ENCODE data around the gene GALNT7. TPM values are rescaled to one million over a fixed set of nuclear protein-coding genes. Genes with fewer than 3 reads are reported as not detected.

GALNT7 gene
- total RNA-seq, 1 donor from 2014 or later = 6.1 TPM

DNA sequence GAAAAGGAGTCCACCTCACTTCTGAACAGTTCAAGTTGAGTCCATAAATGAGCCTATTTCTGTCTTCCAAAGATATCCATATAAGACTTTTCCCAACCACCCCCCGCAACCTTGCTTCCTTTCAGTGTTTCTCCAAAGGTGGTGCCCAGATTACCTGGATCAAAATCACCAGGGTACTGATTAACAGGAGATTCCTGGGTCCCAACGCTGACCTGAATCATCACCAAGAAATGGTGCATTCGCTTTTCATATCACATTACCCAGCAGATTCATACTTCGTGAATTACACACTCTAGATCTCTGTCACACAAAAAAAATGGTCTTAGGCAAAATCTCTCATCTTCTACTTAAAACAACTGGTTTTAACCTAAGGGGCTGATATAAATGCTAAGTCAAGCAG, 2.1 kb upstream of the GALNT7 start:
- no peaks in the 10 kb centered on the region for H3K27me3 ChIP-seq (ENCODE audit: low read depth)
- TF ChIP-seq, protein P1, sequence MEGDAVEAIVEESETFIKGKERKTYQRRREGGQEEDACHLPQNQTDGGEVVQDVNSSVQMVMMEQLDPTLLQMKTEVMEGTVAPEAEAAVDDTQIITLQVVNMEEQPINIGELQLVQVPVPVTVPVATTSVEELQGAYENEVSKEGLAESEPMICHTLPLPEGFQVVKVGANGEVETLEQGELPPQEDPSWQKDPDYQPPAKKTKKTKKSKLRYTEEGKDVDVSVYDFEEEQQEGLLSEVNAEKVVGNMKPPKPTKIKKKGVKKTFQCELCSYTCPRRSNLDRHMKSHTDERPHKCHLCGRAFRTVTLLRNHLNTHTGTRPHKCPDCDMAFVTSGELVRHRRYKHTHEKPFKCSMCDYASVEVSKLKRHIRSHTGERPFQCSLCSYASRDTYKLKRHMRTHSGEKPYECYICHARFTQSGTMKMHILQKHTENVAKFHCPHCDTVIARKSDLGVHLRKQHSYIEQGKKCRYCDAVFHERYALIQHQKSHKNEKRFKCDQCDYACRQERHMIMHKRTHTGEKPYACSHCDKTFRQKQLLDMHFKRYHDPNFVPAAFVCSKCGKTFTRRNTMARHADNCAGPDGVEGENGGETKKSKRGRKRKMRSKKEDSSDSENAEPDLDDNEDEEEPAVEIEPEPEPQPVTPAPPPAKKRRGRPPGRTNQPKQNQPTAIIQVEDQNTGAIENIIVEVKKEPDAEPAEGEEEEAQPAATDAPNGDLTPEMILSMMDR (IDR thresholded peaks at IDR 0.05; ENCODE audit: borderline replicate concordance) = no peak
- intact Hi-C loops (cut with micrococcal nuclease) = no loop called here
- peaks cover 25% of the 10 kb centered on the region for H3K4me1 ChIP-seq
- no peak overlapping the region for H3K4me3 ChIP-seq
- H3K27ac ChIP-seq (replicated peaks) = no peak overlapping the region
- H3K9me3 ChIP-seq (replicated peaks) = no peaks in the 10 kb centered on the region
- H3K36me3 ChIP-seq = no peaks in the 10 kb centered on the region
- DNase-seq = no peak

DNA sequence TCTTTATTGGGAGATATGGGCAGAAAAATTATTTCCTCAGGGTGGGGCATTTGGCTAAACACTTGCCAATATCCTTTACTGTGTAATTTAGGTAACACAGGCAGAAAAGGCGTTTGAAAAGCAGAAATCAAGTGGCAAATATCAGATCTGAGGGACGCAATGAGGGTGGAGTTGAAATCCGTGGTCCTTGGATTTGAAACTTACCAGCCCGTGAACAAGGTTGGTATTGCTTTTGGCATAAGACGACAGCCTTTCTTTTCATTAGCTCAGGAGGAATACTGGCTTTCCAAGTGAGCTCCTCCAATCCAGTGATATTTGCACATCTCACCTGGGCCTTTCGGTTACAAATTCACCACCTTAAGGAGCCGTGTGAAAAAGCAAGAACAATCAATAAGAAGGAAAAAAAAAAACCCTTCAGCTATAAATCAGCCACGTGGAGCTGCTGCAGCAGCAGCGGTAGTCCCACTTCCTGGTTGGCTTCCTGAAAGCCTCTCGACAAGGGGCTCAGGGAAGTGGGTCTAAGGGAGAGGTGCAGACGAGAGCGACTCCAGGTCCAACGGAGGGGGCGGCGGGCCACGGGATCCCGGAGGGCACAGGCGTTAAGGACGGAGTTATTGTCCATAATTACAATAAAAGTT, 734 bp upstream of the GALNT7 start:
- H3K27ac ChIP-seq (replicated peaks) = peak overlapping the region; percentile 95
- H3K4me3 ChIP-seq = peak overlapping the region; percentile 83
- H3K27me3 ChIP-seq (ENCODE audit: low read depth) = no peaks in the 10 kb centered on the region
- H3K9me3 ChIP-seq (replicated peaks) = no peaks in the 10 kb centered on the region
- intact Hi-C loops (cut with micrococcal nuclease) = no loop called here
- TF ChIP-seq, protein P1 (IDR thresholded peaks at IDR 0.05; ENCODE audit: borderline replicate concordance) = no peak
- H3K4me1 ChIP-seq = peaks cover 25% of the 10 kb centered on the region
- DNase-seq = no peak
- H3K36me3 ChIP-seq = no peaks in the 10 kb centered on the region

- Histone ChIP-seq H3K4me3 (peak overlapping the region; percentile 83), H3K4me1 (peaks cover 25% of the 10 kb centered on the region), H3K36me3 (no peaks in the 10 kb centered on the region), H3K27ac (replicated peaks) (peak overlapping the region; percentile 95), H3K9me3 (replicated peaks) (no peaks in the 10 kb centered on the region), H3K27me3 (ENCODE audit: low read depth) (no peaks in the 10 kb centered on the region)
- intact Hi-C loops (cut with micrococcal nuclease) = no loop called here
- TF ChIP-seq, protein P1 (IDR thresholded peaks at IDR 0.05; ENCODE audit: borderline replicate concordance) = no peak
- DNase-seq = no peak
These were observed 492 bp downstream of the GALNT7 start for GRCh38 chr4:173169178-173169427.

DNA sequence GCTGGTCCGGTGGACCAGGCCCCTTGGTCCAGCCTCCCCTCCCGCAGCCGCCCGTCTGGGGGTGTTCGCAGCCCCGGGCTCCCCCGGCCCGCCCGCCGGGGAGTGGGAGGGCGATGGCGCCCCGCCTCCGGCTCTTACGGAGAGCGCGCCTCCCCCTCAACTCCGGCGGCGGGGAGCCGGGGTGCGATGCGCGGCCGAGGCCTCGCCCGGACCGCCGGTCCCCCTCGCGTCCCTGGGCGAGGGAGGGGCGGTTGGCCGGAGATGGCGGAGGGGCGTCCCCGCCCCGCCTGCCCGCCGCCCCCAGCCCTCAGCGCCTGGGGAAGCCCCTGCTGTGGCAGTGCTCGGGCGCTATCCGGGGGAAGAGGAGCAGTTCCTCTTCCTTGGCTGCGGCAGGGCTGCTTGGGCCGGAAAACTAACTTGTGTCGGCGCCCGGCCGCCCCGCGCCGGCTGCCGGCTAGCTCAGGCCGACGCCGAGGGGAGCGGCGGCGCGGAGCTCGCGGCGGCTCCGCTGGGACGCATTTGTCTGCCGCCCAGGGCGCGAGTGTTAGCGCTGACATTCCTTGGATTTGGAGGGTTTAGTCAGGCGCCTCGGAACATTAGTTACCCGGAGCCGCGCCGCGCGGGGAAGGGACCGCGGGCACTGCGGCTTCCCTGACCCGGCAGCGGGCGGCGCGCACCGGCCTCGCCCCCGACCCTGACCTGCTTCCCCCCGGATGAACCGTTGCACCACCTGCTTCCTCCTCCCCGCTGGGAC, 994 bp downstream of the GALNT7 start:
- Histone ChIP-seq H3K36me3 (no peaks in the 10 kb centered on the region), H3K27me3 (ENCODE audit: low read depth) (no peaks in the 10 kb centered on the region), H3K4me1 (peaks cover 25% of the 10 kb centered on the region), H3K9me3 (replicated peaks) (no peaks in the 10 kb centered on the region), H3K4me3 (peak overlapping the region; percentile 83), H3K27ac (replicated peaks) (peak overlapping the region; percentile 95)
- TF ChIP-seq, protein P1 (IDR thresholded peaks at IDR 0.05; ENCODE audit: borderline replicate concordance) = no peak
- peak; percentile 59 for DNase-seq
- intact Hi-C loops (cut with micrococcal nuclease) = no loop called here

- Histone ChIP-seq H3K4me1 (peaks cover 25% of the 10 kb centered on the region), H3K27me3 (ENCODE audit: low read depth) (no peaks in the 10 kb centered on the region), H3K4me3 (peak overlapping the region; percentile 83), H3K9me3 (replicated peaks) (no peaks in the 10 kb centered on the region), H3K27ac (replicated peaks) (peak overlapping the region; percentile 95), H3K36me3 (no peaks in the 10 kb centered on the region)
- TF ChIP-seq, protein P1 (IDR thresholded peaks at IDR 0.05; ENCODE audit: borderline replicate concordance) = no peak
- no peak for DNase-seq
- intact Hi-C loops (cut with micrococcal nuclease) = no loop called here
These were observed 1.7 kb downstream of the GALNT7 start for GRCh38 chr4:173170182-173170778.
